Neural progenitor cell (in vitro differentiated cells): ENCODE results near the gene NATD1.

Source experiments
- CTCF ChIP-seq: fragments of 200-600 bp; sonication (generic); IDR thresholded peaks from 2 replicates; pipeline ENCODE4 v1.5.1; 2017; ENCODE audit warnings: antibody characterized with exemption, mild to moderate bottlenecking
- EZH2 ChIP-seq: fragments of 200-600 bp; sonication (generic); IDR thresholded peaks from 2 replicates; pipeline ENCODE4 v1.6.1; 2017; ENCODE audit warnings: antibody characterized with exemption, mild to moderate bottlenecking, moderate library complexity
- EZH2phosphoT487 ChIP-seq: fragments of 200-600 bp; sonication (generic); IDR thresholded peaks from 2 replicates; pipeline ENCODE4 v1.6.1; 2017; ENCODE audit warnings: antibody characterized with exemption

DNA sequence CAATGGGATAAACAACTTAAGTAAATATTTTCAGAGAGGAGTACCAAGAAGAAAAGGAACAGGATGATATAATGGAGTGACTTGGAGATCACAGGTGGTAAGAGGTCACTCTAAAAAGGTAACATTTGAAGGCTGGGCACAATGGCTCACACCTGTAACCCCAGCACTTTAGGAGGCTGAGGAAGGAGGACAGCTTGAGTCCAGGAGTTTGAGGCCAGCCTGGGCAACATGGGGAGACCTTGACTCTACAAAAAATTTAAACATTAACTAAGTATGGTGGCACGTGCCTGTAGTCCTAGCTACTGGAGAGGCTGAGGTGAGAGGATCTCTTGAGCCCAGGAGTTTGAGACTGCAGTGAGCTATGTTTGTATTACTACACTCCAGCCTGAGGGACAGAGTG is 35.9 kb downstream of the NATD1 start:
- TF ChIP-seq CTCF (no peak), EZH2 (no peak), EZH2phosphoT487 (no peak)
